Suprapubic skin (tissue), 4 donors: ENCODE measurements around the gene NEBL.
"Not testable (repeated sequence)": the region's sequence is repeated elsewhere in the genome, so short reads cannot be mapped to it uniquely, and the experiment has no call there.

Experiments
- CTCF ChIP-seq, 2 donors: fragments of 200-600 bp in 1 of 2; fragments of 450-650 bp in 1 of 2; sonication (generic) in 1 of 2; IDR thresholded peaks; one replicate each; pipeline ENCODE4 v1.5.1; 2016 to 2019; ENCODE audit warnings: antibody characterized with exemption in 2 of 2, mild to moderate bottlenecking in 1 of 2, moderate library complexity in 1 of 2
- POLR2A ChIP-seq, 2 donors: fragments of 450-650 bp; IDR thresholded peaks; one replicate each; pipeline ENCODE4 v1.6.1; 2017; ENCODE audit warnings: antibody characterized with exemption in 2 of 2, mild to moderate bottlenecking in 2 of 2, moderate library complexity in 2 of 2
- POLR2AphosphoS5 ChIP-seq, 3 donors: sonication (generic); formaldehyde crosslinking; IDR thresholded peaks; one replicate each; pipeline ENCODE4 v1.6.1; 2017; ENCODE audit warnings: antibody characterized with exemption in 3 of 3

- TF ChIP-seq CTCF, POLR2AphosphoS5, POLR2A (IDR thresholded peaks at IDR 0.05): not testable (repeated sequence)
Observed at GRCh38 chr10:20939414-20939813, 42.3 kb upstream of the NEBL start.
